Panc1 (cell line): ENCODE measurements around the gene GREB1.

Experiments
- CTCF ChIP-seq: fragments of 450-650 bp; IDR thresholded peaks from 2 replicates; pipeline ENCODE4 v1.5.1; 2017; ENCODE audit warnings: mild to moderate bottlenecking
- POLR2AphosphoS5 ChIP-seq: IDR thresholded peaks from 2 replicates; pipeline ENCODE4 v1.6.1; 2012; ENCODE audit warnings: mild to moderate bottlenecking, low read depth, low read length, moderate library complexity
- SIN3A ChIP-seq: IDR thresholded peaks from 2 replicates; pipeline ENCODE4 v1.6.1; 2012; ENCODE audit warnings: low read depth, mild to moderate bottlenecking, low read length, moderate library complexity, borderline replicate concordance; ENCODE audit not compliant: insufficient read depth
- TCF7L2 ChIP-seq: IDR thresholded peaks from 2 replicates; pipeline ENCODE4 v1.6.1; 2011; ENCODE audit warnings: mild to moderate bottlenecking, low read depth, low read length, inconsistent platforms
- TF ChIP-seq, protein P1 (sequence below), 2 experiments: IDR thresholded peaks; 2 replicates each; pipeline ENCODE4 v1.6.1; 2011 to 2012; ENCODE audit warnings: low read depth in 2 of 2, control low read depth in 1 of 2, low read length in 1 of 2, mild to moderate bottlenecking in 1 of 2, moderate library complexity in 1 of 2; ENCODE audit not compliant: insufficient read depth in 1 of 2

GRCh38 chr2:11615209-11615608, 81.4 kb downstream of the GREB1 start:
- no peak for TF ChIP-seq CTCF
- no peak for TF ChIP-seq TCF7L2
- TF ChIP-seq POLR2AphosphoS5, result no peak
- TF ChIP-seq, protein P1, sequence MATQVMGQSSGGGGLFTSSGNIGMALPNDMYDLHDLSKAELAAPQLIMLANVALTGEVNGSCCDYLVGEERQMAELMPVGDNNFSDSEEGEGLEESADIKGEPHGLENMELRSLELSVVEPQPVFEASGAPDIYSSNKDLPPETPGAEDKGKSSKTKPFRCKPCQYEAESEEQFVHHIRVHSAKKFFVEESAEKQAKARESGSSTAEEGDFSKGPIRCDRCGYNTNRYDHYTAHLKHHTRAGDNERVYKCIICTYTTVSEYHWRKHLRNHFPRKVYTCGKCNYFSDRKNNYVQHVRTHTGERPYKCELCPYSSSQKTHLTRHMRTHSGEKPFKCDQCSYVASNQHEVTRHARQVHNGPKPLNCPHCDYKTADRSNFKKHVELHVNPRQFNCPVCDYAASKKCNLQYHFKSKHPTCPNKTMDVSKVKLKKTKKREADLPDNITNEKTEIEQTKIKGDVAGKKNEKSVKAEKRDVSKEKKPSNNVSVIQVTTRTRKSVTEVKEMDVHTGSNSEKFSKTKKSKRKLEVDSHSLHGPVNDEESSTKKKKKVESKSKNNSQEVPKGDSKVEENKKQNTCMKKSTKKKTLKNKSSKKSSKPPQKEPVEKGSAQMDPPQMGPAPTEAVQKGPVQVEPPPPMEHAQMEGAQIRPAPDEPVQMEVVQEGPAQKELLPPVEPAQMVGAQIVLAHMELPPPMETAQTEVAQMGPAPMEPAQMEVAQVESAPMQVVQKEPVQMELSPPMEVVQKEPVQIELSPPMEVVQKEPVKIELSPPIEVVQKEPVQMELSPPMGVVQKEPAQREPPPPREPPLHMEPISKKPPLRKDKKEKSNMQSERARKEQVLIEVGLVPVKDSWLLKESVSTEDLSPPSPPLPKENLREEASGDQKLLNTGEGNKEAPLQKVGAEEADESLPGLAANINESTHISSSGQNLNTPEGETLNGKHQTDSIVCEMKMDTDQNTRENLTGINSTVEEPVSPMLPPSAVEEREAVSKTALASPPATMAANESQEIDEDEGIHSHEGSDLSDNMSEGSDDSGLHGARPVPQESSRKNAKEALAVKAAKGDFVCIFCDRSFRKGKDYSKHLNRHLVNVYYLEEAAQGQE (IDR thresholded peaks at IDR 0.05; ENCODE audit: insufficient read depth in 1 of 2, low read depth in 2 of 2, low read length in 1 of 2), result peak; percentile 54; a peak in 3 of 4 replicates
- no peak for TF ChIP-seq SIN3A
